Activated naive CD4-positive, alpha-beta T cell treated with anti-CD3 and anti-CD28 coated beads, Interleukin-2, amount 50 U/mL, for 24 hours (primary cell): Measurements from ENCODE around the gene SEMA3G.
A peak's percentile ranks its signal among the peaks of the same experiment; 100 is the strongest.

ENCODE experiments used
- H3K27ac Mint-ChIP-seq: one replicate; pipeline ENCODE4 v1.8.0; 2021; ENCODE audit warnings: mild to moderate bottlenecking, mixed read lengths
- H3K27me3 Mint-ChIP-seq: one replicate; pipeline ENCODE4 v1.8.0; 2021; ENCODE audit warnings: mixed read lengths
- H3K36me3 Mint-ChIP-seq: one replicate; pipeline ENCODE4 v1.8.0; 2021; ENCODE audit warnings: mixed read lengths
- H3K4me1 Mint-ChIP-seq: one replicate; pipeline ENCODE4 v1.8.0; 2021; ENCODE audit warnings: mixed read lengths
- H3K4me3 Mint-ChIP-seq: one replicate; pipeline ENCODE4 v1.8.0; 2021; ENCODE audit warnings: mild to moderate bottlenecking, mixed read lengths
- H3K9me3 Mint-ChIP-seq: one replicate; pipeline ENCODE4 v1.8.0; 2021; ENCODE audit warnings: mixed read lengths

The SEMA3G gene

DNA sequence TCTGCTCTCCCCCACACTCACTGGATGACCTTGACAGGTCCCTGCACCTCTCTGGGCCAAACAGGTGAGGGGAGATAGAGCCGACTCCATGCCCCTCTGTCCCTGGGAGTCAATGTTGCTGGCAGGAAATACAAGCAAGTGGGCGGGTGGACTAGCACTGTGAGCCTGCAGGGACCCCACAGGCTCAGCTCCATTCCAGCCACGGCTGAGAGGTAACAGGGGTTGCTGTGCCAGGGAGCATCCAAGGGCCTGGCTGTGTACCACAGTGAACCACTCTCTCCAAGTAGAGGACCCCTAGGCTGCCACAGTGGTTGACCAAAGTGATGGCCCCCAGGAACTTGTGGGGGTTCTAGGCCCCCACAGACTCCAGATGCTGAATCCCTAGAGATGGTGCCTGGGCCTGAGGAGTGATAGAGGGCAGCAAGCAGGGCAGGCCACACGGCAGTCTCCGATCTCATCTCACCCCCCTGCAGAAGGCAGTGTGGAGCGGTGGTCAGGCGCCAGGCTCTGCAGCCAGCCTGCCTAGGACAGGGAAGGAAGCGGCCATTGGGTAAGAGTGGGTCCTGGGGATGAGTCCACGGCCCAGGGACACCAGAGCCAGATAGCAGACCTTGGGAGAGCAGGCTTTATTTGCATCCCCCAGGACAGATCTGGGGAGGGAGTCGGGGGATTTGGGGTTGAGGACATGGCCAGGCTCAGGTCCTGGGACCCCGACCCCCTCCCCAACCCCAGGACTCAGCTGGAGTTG lies 5.8 kb upstream of the SEMA3G start:
- H3K9me3 Mint-ChIP-seq, result no peaks in the 10 kb centered on the region
- peaks cover 23% of the 10 kb centered on the region for H3K4me1 Mint-ChIP-seq
- no peak overlapping the region for H3K4me3 Mint-ChIP-seq
- H3K27ac Mint-ChIP-seq, result no peak overlapping the region
- no peaks in the 10 kb centered on the region for H3K36me3 Mint-ChIP-seq
- H3K27me3 Mint-ChIP-seq, result no peaks in the 10 kb centered on the region

DNA sequence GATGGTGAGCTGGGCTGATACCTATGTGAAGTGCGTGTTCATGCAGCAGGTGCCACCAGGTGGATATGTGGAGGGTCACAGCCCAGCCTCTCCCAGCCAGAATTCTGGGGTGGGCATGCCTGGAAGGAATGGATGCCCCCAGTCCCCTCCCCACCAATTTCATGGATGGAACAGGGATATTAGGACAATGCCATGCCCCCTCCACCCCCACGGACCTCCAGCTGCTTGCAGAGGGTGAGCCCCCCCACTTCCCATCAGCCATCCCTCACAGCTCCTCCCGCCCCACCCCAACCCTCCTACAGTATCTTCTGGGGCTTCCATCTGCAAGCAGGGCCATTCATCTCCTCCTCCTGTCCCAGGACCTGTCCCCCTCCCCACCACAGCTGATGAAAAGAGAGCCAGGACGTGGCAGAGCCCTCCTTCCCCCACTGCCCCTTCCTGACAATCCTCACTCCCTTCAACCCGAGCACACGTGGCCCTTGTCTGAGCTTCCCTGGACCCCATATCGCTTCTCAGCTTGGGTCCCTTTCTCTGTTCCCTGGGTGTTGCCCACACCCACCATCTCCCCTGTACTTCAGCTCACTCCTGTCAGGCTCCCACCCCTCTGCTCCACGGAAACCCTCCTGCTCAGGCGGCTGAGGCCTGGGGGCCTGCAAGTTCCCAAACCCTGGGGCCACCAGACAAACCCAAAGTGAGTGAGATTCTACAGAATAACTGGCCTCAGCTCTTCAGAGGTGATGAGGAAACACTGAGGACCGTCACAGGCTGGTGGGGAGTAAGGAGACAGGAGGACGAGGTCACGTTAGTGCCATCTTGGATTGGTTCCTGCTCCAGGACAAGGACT lies 2.8 kb upstream of the SEMA3G start:
- Mint-ChIP-seq H3K27me3 (no peaks in the 10 kb centered on the region), H3K36me3 (no peaks in the 10 kb centered on the region), H3K9me3 (no peaks in the 10 kb centered on the region), H3K27ac (no peak overlapping the region), H3K4me1 (peaks cover 6% of the 10 kb centered on the region), H3K4me3 (no peak overlapping the region)

DNA sequence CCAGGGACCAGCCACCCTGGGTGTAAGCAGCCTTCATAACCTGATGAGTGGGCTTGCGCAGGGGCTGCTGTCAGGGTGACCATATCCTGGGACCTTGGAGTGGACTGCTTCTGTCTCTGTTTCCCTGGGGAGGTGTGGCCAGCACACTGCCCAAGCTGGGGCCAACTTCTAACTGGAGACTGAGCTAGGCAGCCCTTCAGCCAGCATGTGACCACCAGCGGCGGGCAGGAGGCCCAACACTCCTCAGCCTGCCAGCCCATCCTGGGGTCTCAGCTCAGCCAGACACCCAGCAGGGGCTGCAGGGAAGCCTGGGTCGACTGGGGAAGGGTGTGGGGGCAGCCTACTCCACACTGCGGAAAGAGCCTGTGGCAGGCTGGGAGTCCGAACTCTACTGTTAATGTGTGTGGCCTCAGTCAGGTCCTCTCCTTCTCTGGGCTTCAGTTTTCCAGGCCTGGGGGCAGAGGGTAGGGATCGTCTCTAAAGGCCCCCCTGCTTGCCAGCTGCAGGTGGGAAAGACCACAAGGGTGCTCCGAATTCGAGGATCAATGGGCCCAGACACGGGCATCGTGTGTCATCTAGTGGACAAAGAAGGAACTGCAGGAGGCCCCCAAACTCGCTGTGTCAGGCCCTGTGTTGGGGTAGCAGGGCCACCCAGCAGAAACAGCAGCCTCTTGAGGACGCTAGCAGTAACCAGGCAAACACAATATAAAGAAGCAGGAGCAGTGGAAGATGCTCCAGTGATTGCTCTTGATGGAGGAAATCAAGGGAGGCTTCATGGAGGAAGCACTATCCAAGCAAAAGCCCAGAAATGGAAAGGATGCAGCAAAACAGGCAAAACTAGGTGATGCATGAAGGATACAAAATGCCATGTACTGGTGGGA lies 2.0 kb upstream of the SEMA3G start:
- H3K27me3 Mint-ChIP-seq, result no peaks in the 10 kb centered on the region
- H3K27ac Mint-ChIP-seq, result peak overlapping the region; percentile 46
- no peaks in the 10 kb centered on the region for H3K36me3 Mint-ChIP-seq
- no peaks in the 10 kb centered on the region for H3K9me3 Mint-ChIP-seq
- peaks cover 6% of the 10 kb centered on the region for H3K4me1 Mint-ChIP-seq
- no peak overlapping the region for H3K4me3 Mint-ChIP-seq

DNA sequence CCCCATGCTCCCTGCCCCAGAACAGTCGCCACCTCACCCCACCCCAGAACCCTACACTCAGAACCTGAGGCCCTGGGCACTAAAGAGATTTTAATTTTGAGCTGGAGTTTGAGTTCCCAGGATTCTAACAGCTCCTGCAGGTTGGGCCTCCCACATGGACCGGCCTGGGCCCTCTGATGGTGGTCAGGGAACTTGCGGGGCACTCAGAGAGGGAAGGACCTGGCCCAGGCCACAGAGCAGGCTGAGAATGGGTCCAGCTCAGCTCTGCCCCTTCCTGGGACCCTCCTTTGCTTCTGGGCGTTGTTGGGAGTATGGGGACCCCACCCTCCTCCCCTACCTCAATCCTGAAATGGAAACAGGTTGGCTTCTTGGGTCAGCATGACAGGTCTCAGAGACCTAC lies 1.1 kb upstream of the SEMA3G start:
- no peak overlapping the region for H3K4me3 Mint-ChIP-seq
- no peaks in the 10 kb centered on the region for H3K36me3 Mint-ChIP-seq
- no peaks in the 10 kb centered on the region for H3K9me3 Mint-ChIP-seq
- no peak overlapping the region for H3K27ac Mint-ChIP-seq
- H3K27me3 Mint-ChIP-seq, result no peaks in the 10 kb centered on the region
- peaks cover 6% of the 10 kb centered on the region for H3K4me1 Mint-ChIP-seq

DNA sequence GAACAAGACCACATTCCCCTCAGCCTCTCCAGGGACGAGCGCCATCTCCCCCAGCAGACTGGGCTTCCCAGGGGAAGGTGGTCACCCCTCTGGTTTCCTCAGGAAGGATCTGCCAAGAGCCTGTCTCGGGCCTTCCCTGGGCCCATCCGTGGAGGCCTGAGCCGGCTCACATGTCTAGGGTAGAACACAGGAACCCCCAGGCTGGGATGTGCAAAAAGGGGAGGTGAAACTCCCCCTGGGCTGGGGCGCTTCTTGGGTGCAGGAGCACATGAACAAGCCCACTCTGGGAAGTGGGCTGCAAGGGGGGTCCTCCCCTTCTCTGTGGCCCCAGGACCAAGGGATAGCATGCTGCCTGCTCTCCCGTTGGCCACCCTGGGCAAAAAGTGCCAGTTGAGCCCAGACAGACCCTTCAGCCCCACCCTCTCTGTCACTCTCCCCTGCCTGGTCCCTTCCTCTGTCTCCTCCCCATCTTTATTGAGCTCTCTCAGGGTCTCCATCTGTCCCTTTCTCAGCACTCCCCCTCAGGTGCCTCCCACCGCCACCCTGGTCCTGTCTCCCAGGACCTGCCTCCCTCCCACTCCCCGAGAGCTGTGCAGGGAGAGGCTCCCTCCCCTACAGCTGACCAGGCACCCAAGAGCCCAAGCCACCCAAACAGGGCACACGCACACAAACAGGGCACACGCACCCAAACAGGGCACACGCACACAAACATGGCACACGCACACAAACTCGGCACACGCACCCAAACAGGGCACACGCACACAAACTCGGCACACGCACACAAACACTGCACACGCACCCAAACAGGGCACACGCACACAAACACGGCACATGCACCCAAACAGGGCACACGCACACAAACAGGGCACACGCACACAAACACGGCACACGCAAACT lies 864 bp downstream of the SEMA3G start:
- H3K4me3 Mint-ChIP-seq, result no peak overlapping the region
- no peak overlapping the region for H3K27ac Mint-ChIP-seq
- no peaks in the 10 kb centered on the region for H3K36me3 Mint-ChIP-seq
- no peaks in the 10 kb centered on the region for H3K27me3 Mint-ChIP-seq
- peaks cover 6% of the 10 kb centered on the region for H3K4me1 Mint-ChIP-seq
- H3K9me3 Mint-ChIP-seq, result no peaks in the 10 kb centered on the region

DNA sequence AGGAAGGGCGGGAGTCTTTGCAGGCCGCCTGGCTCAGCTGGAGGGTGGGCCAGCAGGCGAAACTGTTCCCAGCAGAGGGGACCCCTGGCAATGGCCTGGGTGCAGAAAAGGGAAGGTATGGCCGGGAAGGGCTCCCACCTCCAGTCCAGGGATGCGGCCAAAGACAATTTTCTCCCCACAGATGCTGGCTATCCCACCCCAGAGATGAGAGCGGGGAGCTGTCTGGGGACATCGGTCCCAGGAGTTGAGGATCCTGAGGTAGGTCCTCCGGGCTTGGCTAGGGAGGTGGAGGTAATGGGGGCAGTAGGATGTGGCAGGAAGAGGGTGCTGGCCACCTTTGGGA lies 1.7 kb downstream of the SEMA3G start:
- peaks cover 6% of the 10 kb centered on the region for H3K4me1 Mint-ChIP-seq
- H3K27me3 Mint-ChIP-seq, result no peaks in the 10 kb centered on the region
- no peak overlapping the region for H3K4me3 Mint-ChIP-seq
- H3K9me3 Mint-ChIP-seq, result no peaks in the 10 kb centered on the region
- H3K36me3 Mint-ChIP-seq, result no peaks in the 10 kb centered on the region
- no peak overlapping the region for H3K27ac Mint-ChIP-seq

DNA sequence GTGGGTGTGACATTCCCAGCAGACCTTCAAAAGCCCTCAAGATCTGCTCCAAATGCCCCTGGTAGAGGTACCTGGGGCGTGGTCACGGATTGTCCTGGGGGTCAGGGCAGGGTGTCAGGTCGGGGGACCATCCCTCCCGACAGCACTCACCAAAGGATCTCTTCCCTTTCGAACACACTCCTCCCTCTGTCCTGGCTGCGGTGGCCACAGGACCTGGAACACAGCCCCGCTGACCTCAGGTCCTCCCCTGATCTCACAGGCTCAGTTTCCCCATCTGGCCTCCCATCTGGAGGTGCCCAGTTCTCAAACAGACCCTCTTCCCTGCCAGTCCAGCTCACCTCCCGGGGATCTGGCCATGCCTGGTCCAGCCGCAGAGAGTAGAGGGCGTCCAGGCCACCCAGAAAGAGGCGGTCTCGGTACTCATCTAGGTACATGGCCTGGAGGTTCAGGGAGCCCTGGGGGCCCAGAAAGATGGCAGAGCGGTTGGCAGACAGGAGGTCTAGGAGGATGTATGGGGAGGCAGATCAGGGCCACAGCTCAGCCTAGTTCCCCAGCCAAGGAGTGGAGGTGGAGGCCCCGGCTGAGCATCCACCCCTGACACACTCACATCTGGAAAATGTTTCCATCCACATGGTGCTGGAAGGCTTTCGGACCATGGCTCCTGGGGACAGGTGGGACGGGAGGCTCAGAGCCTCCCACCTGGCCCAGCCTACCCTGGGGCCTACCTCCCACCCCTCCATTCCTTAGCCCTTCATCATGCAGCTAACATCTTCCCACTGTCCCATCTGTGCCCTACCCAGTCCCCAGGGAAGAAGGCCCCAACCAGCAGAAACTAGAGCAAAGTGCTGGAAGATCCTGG lies 2.3 kb downstream of the SEMA3G start:
- Mint-ChIP-seq H3K27me3 (no peaks in the 10 kb centered on the region), H3K4me3 (no peak overlapping the region), H3K36me3 (no peaks in the 10 kb centered on the region), H3K4me1 (peaks cover 6% of the 10 kb centered on the region), H3K27ac (no peak overlapping the region), H3K9me3 (no peaks in the 10 kb centered on the region)

DNA sequence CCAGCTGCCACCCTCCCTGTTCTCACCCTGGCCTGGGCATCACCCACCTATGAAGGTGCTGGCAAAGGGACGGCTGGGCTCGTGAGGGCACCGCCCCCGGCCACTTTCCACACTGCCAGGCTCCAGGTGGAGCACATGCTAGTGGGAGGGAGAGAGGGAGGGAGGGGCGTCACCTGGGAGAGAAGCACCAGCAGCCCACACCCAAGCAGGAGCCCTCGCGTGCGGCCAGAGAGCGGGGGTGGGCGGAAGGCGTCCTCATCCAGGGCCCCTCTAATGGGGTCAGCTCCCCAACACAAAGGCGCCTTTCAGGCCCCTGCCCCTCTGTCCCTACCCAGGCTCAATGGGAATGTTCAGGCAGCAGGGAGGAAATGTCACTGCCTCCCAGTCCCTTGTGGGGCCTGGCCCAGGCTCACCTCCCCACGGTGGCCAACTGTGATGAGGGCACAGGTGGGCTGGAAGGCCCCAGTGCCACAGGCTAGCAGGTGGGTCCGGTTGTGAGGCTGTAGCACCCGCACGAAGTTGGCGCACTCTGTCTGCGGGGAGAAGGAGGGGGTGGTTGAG lies 3.1 kb downstream of the SEMA3G start:
- Mint-ChIP-seq H3K4me1 (peaks cover 1% of the 10 kb centered on the region), H3K27ac (no peak overlapping the region), H3K9me3 (no peaks in the 10 kb centered on the region), H3K36me3 (no peaks in the 10 kb centered on the region), H3K27me3 (no peaks in the 10 kb centered on the region), H3K4me3 (no peak overlapping the region)

DNA sequence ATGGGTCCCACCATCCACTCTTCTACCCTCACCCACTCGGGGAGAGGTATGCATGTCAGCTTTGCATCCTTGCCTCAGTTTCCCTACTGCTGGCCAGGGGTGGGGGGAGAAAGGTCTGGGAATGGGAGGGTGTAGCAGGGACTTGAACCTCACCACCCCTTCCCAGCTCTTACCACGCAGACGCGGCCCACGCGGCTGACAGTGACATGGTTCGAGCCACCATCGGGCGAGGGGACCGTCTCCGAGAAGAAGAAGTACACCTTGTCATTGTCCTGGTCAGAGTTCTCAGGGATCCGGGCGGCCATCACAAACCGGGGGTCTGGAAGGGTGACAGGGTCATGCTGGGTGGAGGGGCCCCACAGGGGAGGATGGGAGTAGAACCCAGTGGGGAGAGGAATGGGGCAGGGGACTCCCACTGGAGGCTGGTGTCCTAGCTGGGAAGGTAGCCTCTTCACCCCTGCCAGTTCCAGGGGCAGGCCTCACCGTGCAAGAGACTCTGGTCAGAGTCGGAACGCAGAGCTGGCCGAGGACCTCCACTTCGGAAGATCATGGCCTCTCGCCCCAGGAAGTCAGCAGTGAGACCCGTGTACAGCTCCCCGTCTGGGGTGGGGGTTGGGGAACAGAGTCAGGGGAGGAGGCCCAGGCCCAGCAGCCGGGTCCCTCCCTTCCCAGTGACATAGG lies 3.7 kb downstream of the SEMA3G start:
- no peaks in the 10 kb centered on the region for H3K9me3 Mint-ChIP-seq
- no peaks in the 10 kb centered on the region for H3K4me1 Mint-ChIP-seq
- H3K4me3 Mint-ChIP-seq, result no peak overlapping the region
- H3K27me3 Mint-ChIP-seq, result no peaks in the 10 kb centered on the region
- no peaks in the 10 kb centered on the region for H3K36me3 Mint-ChIP-seq
- no peak overlapping the region for H3K27ac Mint-ChIP-seq

DNA sequence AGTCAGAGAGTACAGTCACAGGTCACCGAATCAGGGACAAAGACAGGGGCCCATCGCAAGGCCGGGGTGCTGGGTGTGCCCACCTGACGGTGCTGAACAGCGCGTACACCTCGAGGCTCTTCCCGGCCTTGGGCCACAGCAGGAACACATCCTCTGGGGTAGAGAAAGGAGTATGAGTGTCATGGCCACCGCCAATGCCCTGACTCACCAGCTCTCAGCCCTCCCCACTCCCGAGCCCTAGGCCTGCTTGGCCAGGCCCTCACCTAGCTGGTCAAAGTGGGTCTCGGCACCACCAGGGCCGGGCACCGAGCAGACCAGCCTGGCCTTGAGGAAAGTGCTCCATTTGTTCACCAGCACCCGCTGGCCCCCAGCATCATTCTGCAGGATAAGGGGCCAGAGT lies 4.2 kb downstream of the SEMA3G start:
- Mint-ChIP-seq H3K27ac (no peak overlapping the region), H3K36me3 (no peaks in the 10 kb centered on the region), H3K4me1 (no peaks in the 10 kb centered on the region), H3K9me3 (no peaks in the 10 kb centered on the region), H3K27me3 (no peaks in the 10 kb centered on the region), H3K4me3 (no peak overlapping the region)

DNA sequence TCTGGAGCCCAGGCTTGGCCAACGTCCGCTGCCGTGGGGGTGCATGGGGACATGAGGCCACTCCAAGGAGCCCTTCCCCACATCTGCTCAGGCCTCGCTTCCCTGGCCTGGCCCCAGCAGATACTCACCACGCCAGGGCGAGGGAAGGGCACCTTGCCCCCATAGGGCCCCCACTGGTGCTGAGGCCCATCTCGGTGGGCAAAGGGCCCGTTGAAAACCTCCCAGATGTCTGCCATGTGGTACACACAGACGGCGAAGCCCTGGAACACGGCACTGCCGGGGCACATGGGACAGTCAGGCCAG lies 4.7 kb downstream of the SEMA3G start:
- Mint-ChIP-seq H3K27ac (no peak overlapping the region), H3K27me3 (no peaks in the 10 kb centered on the region), H3K9me3 (no peaks in the 10 kb centered on the region), H3K4me1 (no peaks in the 10 kb centered on the region), H3K4me3 (no peak overlapping the region), H3K36me3 (no peaks in the 10 kb centered on the region)

DNA sequence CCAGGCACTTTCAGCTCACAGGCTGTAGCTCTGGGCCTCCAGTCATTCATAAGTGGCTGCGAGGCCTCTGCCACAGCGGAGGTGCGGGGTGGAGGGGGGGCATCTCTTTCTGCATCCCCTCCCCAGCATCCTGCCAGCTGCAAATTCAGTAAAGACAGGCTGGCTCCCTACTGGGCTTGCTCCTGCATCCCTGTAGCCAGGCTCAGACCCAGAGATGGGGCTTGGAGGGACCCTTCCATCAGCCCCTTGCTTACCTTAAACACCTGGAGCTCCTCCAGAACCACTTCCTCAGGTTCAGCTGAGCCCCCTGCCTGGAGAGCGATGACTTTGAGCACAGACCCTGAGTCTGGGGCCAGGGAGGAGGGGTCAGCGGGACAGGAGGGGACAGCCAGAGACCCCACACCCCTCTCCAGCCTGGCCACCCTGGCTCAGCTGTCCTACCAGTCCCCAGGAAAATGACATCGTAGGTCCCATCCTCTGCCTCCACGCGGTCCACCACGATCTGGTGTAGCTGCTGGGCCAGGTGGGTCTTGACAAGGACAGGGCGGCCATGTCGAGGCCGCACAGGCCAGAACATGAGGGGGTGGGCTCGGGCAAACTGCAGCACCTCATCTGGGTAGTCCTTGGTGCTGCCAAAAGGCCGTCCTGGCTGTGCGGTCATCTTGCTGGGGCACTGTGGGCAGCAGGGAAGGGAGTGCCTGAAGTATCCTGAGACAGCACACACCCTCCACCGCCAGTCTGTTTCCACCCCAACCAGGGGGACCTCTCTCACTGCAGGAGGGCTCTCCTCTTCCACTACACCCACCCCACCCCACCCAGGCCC lies 5.3 kb downstream of the SEMA3G start:
- Mint-ChIP-seq H3K27me3 (no peaks in the 10 kb centered on the region), H3K36me3 (no peaks in the 10 kb centered on the region), H3K4me1 (no peaks in the 10 kb centered on the region), H3K27ac (no peak overlapping the region), H3K9me3 (no peaks in the 10 kb centered on the region), H3K4me3 (no peak overlapping the region)
